GM19351 (cell line): ENCODE data around the gene SCYGR2.
A peak's percentile ranks its signal among the peaks of the same experiment; 100 is the strongest.

ENCODE experiments used
- ATAC-seq: cut with Tn5 transposase; IDR thresholded peaks from one replicate; pipeline ENCODE4 v1.9.1; 2021; ENCODE audit warnings: mild to moderate bottlenecking, moderate library complexity; ENCODE audit not compliant: unreplicated experiment

Gene SCYGR2

DNA sequence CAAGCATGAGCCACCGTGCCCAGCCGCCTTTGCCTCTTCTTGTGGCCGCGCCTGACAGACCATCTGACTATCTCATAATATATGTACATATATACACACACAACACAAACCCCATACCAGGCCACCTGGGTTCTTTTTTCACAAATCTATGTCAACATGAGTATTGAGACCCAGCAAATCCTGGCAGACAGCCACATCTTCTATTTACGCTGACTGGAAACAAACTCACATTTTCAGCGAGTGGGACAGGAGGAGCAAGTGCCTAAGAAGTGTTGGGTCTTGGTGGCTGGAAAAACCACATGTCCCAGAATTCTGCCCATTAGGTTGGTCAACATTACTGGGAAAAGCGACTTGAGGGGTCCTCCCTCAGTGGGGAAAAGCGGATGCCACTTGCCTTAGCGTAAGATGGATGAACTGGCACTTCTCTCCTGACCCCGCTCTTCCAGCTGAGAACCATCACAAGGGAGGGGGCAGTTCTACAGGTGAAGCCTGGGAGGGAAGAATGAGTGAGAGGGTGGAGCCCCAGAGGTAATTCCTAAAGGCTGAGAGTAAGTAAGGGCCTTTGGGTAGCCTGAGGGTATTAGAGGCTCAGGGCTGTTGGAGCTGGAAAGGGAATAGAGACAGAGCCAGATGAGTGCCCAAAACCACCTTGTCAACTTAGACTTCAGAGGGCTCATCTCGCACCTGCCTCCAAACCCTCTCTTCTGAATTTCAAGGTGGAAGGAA lies 14.0 kb downstream of the SCYGR2 start:
- no peak for ATAC-seq

GRCh38 chr2:227613272-227613660 lies 14.6 kb downstream of the SCYGR2 start:
- no peak for ATAC-seq

DNA sequence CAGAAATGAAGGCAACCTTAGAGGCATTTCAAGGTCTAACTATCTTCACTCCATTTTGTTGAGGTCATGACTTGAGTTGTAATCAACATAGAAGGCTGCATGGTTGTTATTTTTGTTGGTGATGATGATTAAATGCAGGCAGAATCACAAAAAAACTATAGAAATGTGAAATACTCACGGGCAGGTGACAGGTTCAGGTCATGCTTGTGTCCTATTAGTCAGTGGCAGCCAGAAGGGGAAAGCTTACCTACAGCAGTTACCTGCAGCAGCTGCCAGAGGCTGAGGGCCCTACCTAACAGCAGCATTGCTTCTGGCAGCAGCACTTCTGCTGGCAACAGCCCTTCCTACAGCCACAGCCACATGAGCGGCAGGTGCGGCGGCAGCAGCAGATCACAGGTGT lies 15.6 kb downstream of the SCYGR2 start:
- ATAC-seq: no peak

DNA sequence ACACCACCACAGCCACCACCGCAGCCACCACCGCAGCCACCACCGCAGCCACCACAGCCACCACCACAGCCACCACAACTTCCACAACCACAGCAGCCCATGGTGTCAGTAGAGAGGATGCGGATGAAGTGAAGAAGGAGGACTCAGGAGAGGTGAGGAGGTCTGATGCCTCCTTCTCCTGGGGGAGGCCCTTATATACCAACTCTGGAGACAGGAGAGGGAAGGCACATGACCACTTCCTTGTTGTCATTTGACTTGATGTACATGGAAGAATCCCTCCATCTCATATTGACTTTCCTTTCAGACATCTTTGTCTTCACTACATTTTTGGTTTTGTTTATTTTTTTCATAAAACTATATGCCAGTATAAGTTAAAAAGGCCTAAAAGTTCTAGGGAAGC lies 16.0 kb downstream of the SCYGR2 start, which contains the start of gene SCYGR3:
Gene SCYGR3 (minus strand): TSS at position 101 of the 400 bp plus-strand sequence. CDS start 0 bp downstream, at position 101.
- ATAC-seq: no peak

DNA sequence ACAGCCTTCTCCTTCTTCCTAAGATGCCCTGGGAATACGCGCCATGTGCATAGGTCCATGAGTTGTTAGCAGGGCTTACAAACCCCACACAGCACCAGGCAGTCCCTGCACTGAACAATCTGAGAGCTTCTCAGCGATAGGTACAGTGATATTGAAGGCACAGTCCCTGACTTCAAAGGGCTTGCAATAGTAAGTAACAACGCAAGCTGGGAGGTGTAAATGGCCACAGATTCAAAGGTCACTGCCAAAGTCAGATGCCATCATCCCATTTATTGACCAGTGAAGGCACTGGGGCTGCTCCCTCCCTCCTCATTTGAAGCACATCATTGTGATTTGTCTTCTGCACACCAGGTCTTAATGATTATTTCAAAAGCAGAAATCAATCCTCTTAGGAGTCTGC lies 16.5 kb downstream of the SCYGR2 start:
- ATAC-seq: no peak

GRCh38 chr2:227615906-227616305 lies 17.2 kb downstream of the SCYGR2 start:
- no peak for ATAC-seq

DNA sequence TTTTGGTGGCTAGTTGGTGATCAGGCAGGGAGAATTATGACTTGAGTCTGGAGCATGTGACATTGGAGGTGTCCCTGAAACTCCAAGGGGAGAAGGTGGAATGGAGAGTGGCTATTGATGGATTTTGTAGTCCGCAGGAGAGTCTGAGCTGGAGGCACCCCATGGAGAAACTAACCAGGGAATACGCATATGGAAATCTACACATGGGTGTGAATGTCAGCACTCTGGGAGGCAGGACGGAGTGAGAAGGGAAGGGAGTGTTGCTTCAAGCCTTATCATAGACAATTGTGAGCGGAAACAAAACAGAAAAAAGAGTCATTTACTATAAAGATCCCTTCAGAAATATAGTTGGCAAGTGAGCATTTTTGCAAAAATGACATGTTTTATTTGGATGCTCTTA lies 17.9 kb downstream of the SCYGR2 start:
- ATAC-seq: no peak

- ATAC-seq: no peak
Observed at GRCh38 chr2:227617316-227618230, 18.9 kb downstream of the SCYGR2 start, which contains the start of gene SCYGR4. SCYGR4 (plus strand) TSS chr2:227617498; CDS start chr2:227617498, 0 bp downstream.

DNA sequence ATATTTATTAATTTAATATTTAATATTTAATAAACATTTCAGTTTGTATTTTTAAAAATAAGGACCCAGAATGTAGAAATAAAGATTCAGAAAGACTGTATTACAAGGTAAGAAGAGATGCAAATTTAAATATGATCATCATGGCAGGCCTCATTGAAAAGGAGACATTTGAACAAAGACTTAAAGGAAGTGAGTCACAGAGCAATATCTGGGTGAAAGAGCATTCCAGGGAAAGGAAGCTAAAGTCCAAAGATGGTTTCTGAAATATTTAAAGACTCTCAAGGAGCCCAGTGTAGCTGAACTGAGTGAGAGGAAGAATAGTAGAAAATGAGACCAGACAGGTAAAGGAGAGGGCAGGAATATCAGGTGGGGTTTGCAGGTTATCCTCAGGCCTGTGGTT lies 24.5 kb downstream of the SCYGR2 start:
- no peak for ATAC-seq

DNA sequence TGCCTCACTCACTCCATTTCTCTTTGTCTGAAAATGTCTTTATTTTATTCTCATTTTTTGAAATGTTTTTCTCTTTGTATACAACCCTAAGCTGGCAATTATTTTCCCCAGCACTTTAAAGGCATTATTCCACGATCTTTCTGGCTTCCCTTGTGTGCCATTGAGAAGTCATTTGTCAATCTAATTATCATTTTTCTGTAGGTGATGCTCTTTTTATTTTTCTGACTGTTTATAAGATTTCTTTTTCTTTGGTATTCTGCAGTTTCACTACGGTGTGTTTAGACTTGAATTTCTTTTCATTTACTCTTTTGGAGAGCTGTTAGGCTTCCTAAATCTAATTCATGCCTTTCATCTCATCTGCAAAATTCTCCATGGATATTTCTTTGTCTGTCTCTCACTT lies 26.7 kb downstream of the SCYGR2 start:
- no peak for ATAC-seq

DNA sequence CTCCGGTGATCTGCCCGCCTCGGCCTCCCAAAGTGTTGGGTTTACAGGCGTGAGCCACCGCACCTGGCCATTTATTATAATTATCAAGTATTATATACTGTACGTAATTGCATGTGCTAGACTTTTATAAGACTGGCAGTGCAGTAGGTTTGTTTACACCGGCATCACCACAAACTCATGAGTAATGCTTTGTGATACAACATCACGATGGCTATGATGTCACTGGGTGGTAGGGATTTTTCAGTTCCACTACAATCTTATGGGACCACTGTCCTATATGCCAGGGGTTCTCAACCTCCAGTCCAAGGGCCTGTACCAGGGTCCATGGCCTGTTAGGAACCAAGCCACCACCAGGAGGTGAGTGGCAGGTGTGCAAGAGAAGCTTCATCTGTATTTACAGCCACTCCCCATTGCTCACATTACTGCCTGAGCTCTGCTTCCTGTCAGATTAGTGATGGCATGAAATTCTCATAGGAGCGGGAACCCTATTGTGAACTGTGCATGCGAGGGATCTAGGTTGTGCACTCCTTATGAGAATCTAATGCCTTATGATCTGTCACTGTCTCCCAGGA lies 28.0 kb downstream of the SCYGR2 start:
- ATAC-seq: no peak

- ATAC-seq: peak; percentile 99
Observed at GRCh38 chr2:227627769-227628168, 29.1 kb downstream of the SCYGR2 start.

DNA sequence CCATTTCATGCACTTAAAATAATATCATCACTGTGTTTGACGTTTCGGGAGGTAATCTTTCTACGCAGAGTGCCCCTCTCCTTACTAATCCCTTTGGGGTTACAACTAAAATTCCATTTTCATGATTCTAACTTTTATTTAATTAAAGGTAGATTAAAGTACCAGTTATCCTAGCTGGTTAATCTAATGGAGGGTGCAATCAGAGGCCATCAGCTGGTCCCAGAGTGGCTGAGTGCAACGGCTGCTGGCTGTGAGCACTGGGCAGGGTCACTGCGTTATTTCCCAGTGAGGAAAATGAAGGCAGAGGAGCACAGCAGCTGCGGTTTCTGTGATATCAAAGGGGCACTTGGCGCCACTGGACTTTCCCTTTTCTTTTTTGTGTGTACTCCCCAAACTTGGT lies 30.7 kb downstream of the SCYGR2 start:
- ATAC-seq: no peak

DNA sequence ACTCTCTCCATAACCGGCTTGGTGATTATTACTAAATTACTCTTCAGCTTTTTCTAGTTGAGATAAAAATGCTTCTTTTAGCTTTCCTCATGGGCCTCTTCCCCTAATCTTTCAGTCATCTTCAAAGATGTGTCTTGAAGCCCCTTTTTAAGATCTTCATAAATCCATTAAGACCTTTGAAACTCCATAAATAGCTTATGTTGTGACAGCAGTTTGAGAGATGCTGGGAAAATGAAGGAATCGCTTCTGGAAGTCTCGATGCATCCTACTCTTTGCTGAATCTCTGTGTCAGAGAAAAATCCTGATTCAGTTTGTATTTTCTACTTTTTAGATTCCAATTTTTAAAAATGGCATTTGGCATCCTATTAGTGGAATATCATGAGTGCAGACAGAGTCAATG lies 31.6 kb downstream of the SCYGR2 start:
- no peak for ATAC-seq

- no peak for ATAC-seq
Observed at GRCh38 chr2:227632827-227633226, 34.1 kb downstream of the SCYGR2 start.

- no peak for ATAC-seq
Observed at GRCh38 chr2:227634201-227634600, 35.5 kb downstream of the SCYGR2 start.

GRCh38 chr2:227642656-227643055 lies 44.0 kb downstream of the SCYGR2 start:
- no peak for ATAC-seq

DNA sequence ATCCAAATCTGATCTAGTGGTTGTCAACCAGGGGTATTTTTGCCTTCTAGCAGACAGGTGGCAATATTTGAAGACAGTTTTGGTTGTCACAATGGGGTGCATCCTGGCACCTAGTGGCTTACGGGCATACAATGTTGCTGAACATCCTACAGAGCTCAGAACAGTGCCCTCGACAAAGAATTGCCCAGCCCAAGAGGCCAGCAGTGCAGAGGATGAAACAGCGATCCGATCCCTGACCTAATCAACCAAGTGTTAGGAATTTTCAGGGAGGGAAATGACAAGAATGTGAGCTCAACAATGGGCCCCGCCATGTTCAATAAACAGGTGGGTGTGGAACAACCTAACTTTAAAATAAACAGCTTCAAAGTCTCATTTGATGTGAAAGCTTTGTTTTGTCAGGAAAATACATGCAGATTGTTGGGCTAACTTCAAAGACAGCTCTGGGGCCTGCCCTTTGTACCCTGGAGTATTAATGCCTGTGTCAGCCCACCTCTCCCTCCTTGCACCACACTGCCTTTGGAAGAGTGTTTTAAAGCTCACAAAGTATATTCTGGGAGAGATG lies 45.4 kb downstream of the SCYGR2 start:
- ATAC-seq: no peak
